ENCODE measurements around the gene RBMS1. TPM values are rescaled to one million over a fixed set of nuclear protein-coding genes. Genes with fewer than 3 reads are reported as not detected.

RBMS1 gene
- total RNA-seq, 5 donors from 2014 or later (not counting 1 experiment from before 2014, with no cell fraction given) = 94.2 to 137 (median 105) TPM

DNA sequence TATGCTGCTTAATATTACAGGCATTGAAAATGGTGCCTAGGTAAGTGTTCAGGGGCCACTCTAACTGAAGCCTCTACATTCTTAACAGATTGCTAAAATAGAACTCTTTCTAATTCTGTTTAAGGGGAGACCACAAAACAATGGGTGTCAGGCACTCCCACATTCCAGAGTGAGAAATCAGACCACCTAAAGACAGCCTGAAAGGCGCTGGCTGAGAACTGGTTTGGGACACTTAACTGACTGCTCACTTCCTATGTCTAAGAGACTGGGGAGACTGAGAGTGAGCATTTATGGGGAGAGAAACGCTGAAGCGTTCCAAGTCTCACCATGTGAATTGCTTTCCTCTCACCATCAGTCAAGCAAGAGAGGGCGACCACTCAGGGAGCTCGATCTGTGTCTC, 184.7 kb downstream of the RBMS1 start:
- H3K4me1 Mint-ChIP-seq = peaks cover 25 to 37% (median 33%) of the 10 kb centered on the region in 3 donors
- no peaks in the 10 kb centered on the region for H3K27me3 ChIP-seq (replicated peaks in 1 of 2; ENCODE audit: control insufficient read depth in 2 of 2, extremely low read depth in 1 of 2, insufficient read depth in 2 of 2, low read length in 1 of 2)
- no peak overlapping the region for H3K4me3 ChIP-seq (ENCODE audit: control insufficient read depth in 1 of 2, extremely low read depth in 1 of 2, low read length in 1 of 2)
- no peaks in the 10 kb centered on the region for H3K9me3 Mint-ChIP-seq
- CTCF ChIA-PET = interaction anchor here in 1 of 2 donors (1.4 kb wide), 1 partner anchor 15 kb away, joined by 5 read pairs; no protein-coding TSS in a partner anchor
- H3K4me3 Mint-ChIP-seq = no peak overlapping the region
- peaks cover 49% of the 10 kb centered on the region for H3K36me3 Mint-ChIP-seq
- H3K27ac ChIP-seq (ENCODE audit: low read length) = no peak overlapping the region
- no peaks in the 10 kb centered on the region for H3K9me3 ChIP-seq
- no CpG with 5 or more reads among the region's 5 CpGs for WGBS (ENCODE audit: insufficient coverage)
- POLR2A ChIA-PET = no interaction called here
- H3K27me3 Mint-ChIP-seq = no peaks in the 10 kb centered on the region
- DNase-seq (no peak), ATAC-seq (replicated peaks in 1 of 4) (no peak)
- peaks cover 0 to 48% of the 10 kb centered on the region in 2 donors for H3K36me3 ChIP-seq (ENCODE audit: control insufficient read depth in 2 of 2, extremely low read depth in 1 of 2, insufficient read depth in 1 of 2, low read length in 1 of 2)
- peak overlapping the region in 1 of 2 donors; percentile 19 for H3K27ac Mint-ChIP-seq
- H3K4me1 ChIP-seq (ENCODE audit: control insufficient read depth in 1 of 2, extremely low read depth in 1 of 2, insufficient read depth in 2 of 2, low read length in 2 of 2) = no peaks in the 10 kb centered on the region

DNA sequence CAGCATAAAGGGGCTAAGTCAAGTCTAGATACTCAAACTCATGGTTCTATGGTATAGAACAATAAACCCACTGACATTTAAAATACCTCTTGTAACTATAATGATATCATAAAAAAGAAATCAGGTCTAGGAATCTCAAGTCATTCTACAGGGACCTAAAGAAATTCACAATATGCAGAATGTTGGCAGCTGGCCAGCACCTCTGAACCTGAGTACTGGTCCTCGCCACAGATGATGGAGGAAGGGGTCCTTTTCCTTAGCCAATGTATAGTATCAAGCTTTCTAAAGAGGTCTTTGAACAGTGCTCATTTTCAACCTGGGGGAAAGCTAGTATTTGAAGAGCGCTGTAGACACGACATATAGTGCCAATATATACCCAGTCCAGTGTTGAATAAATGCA, 185.1 kb downstream of the RBMS1 start:
- Mint-ChIP-seq H3K27ac (no peak overlapping the region), H3K4me1 (peaks cover 28 to 39% (median 37%) of the 10 kb centered on the region in 3 donors), H3K36me3 (peaks cover 54% of the 10 kb centered on the region), H3K4me3 (no peak overlapping the region), H3K27me3 (no peaks in the 10 kb centered on the region), H3K9me3 (no peaks in the 10 kb centered on the region)
- no peaks in the 10 kb centered on the region for H3K27me3 ChIP-seq (replicated peaks in 1 of 2; ENCODE audit: control insufficient read depth in 2 of 2, extremely low read depth in 1 of 2, insufficient read depth in 2 of 2, low read length in 1 of 2)
- whole genome bisulfite sequencing (ENCODE audit: insufficient coverage) = no CpG with 5 or more reads among the region's 3 CpGs
- peaks cover 0 to 51% of the 10 kb centered on the region in 2 donors for H3K36me3 ChIP-seq (ENCODE audit: control insufficient read depth in 2 of 2, extremely low read depth in 1 of 2, insufficient read depth in 1 of 2, low read length in 1 of 2)
- H3K27ac ChIP-seq (ENCODE audit: low read length) = no peak overlapping the region
- no peaks in the 10 kb centered on the region for H3K4me1 ChIP-seq (ENCODE audit: control insufficient read depth in 1 of 2, extremely low read depth in 1 of 2, insufficient read depth in 2 of 2, low read length in 2 of 2)
- CTCF ChIA-PET = no interaction called here
- no peaks in the 10 kb centered on the region for H3K9me3 ChIP-seq
- no peak for DNase-seq
- ATAC-seq (replicated peaks in 1 of 4) = no peak
- POLR2A ChIA-PET = no interaction called here
- no peak overlapping the region for H3K4me3 ChIP-seq (ENCODE audit: control insufficient read depth in 1 of 2, extremely low read depth in 1 of 2, low read length in 1 of 2)

DNA sequence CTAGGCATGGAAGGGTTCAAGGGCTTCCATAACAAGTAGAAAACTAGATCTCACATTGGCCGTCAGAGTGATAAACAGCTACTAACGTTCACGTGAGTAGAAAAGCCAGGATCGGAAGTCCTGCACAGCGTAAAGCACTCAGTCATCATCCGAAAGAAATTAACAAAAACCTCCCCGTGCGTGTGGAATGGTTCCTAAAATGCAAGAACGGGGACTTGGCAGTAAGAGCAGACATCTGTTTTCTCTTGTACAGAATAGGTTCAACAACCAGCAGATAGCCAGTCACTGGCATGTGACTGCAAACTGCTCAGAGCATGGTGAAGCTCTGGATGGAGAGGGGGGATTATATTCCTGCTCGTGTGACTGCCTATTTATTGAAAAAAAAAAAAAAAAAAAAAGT, 186.6 kb downstream of the RBMS1 start:
- peaks cover 0 to 50% of the 10 kb centered on the region in 2 donors for H3K36me3 ChIP-seq (ENCODE audit: control insufficient read depth in 2 of 2, extremely low read depth in 1 of 2, insufficient read depth in 1 of 2, low read length in 1 of 2)
- peaks cover 32 to 45% (median 42%) of the 10 kb centered on the region in 3 donors for H3K4me1 Mint-ChIP-seq
- POLR2A ChIA-PET = no interaction called here

GRCh38 chr2:160305081-160305750, 188.4 kb downstream of the RBMS1 start:
- H3K36me3 ChIP-seq (ENCODE audit: control insufficient read depth in 2 of 2, extremely low read depth in 1 of 2, insufficient read depth in 1 of 2, low read length in 1 of 2) = peaks cover 0 to 50% of the 10 kb centered on the region in 2 donors
- Mint-ChIP-seq H3K27ac (no peak overlapping the region), H3K27me3 (no peaks in the 10 kb centered on the region), H3K9me3 (no peaks in the 10 kb centered on the region), H3K4me1 (peaks cover 29 to 48% (median 43%) of the 10 kb centered on the region in 3 donors), H3K36me3 (peaks cover 58% of the 10 kb centered on the region), H3K4me3 (no peak overlapping the region)
- H3K27ac ChIP-seq (ENCODE audit: low read length) = no peak overlapping the region
- no CpG with 5 or more reads among the region's 4 CpGs for WGBS (ENCODE audit: insufficient coverage)
- POLR2A ChIA-PET = interaction anchor here in 1 of 2 donors (0.5 to 0.6 kb wide), 2 partner anchors 10 to 194 kb away, joined by 3 to 4 read pairs; no protein-coding TSS in a partner anchor
- H3K9me3 ChIP-seq = no peaks in the 10 kb centered on the region
- ATAC-seq (replicated peaks in 1 of 4) = no peak
- H3K27me3 ChIP-seq (replicated peaks in 1 of 2; ENCODE audit: control insufficient read depth in 2 of 2, extremely low read depth in 1 of 2, insufficient read depth in 2 of 2, low read length in 1 of 2) = no peaks in the 10 kb centered on the region
- CTCF ChIA-PET = interaction anchor here in 1 of 2 donors (0.6 kb wide), 1 partner anchor 611 kb away, joined by 3 read pairs; no protein-coding TSS in a partner anchor
- no peaks in the 10 kb centered on the region for H3K4me1 ChIP-seq (ENCODE audit: control insufficient read depth in 1 of 2, extremely low read depth in 1 of 2, insufficient read depth in 2 of 2, low read length in 2 of 2)
- H3K4me3 ChIP-seq (ENCODE audit: control insufficient read depth in 1 of 2, extremely low read depth in 1 of 2, low read length in 1 of 2) = no peak overlapping the region
- DNase-seq = no peak

More for the DNA sequence above, 186.6 kb downstream of the RBMS1 start:
- Mint-ChIP-seq H3K36me3 (peaks cover 56% of the 10 kb centered on the region), H3K9me3 (no peaks in the 10 kb centered on the region), H3K27me3 (no peaks in the 10 kb centered on the region), H3K4me3 (no peak overlapping the region), H3K27ac (no peak overlapping the region)
- Histone ChIP-seq H3K4me3 (ENCODE audit: control insufficient read depth in 1 of 2, extremely low read depth in 1 of 2, low read length in 1 of 2) (no peak overlapping the region), H3K9me3 (no peaks in the 10 kb centered on the region), H3K4me1 (ENCODE audit: control insufficient read depth in 1 of 2, extremely low read depth in 1 of 2, insufficient read depth in 2 of 2, low read length in 2 of 2) (no peaks in the 10 kb centered on the region), H3K27me3 (replicated peaks in 1 of 2; ENCODE audit: control insufficient read depth in 2 of 2, extremely low read depth in 1 of 2, insufficient read depth in 2 of 2, low read length in 1 of 2) (no peaks in the 10 kb centered on the region), H3K27ac (ENCODE audit: low read length) (no peak overlapping the region)
- WGBS (ENCODE audit: insufficient coverage) = 98% methylated on average over 9 of the region's 10 CpGs
- CTCF ChIA-PET = interaction anchor here in 1 of 2 donors (0.7 to 0.9 kb wide), 2 partner anchors 13 to 687 kb away, joined by 3 to 6 read pairs; no protein-coding TSS in a partner anchor
- DNase-seq = no peak
- no peak for ATAC-seq (replicated peaks in 1 of 4)

DNA sequence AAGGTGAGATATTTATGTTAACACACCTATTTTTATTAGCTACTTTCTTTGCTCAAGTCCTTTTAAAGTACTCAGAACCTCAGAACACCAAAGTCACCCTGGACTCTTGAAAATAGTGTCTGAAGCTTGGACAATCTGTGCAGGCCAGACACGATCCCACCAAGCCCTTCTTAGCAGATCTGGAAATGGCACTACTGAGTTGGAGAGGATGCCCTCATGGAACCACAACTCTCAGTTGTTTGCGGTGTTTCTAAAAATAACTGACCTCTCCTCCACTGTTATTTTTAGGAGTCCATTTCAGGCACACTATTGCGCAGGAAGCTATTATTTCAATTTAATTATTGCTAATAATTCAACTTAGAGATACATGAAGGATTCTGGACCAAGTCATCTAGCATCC, 190.1 kb downstream of the RBMS1 start:
- Histone ChIP-seq H3K9me3 (no peaks in the 10 kb centered on the region), H3K27me3 (replicated peaks in 1 of 2; ENCODE audit: control insufficient read depth in 2 of 2, extremely low read depth in 1 of 2, insufficient read depth in 2 of 2, low read length in 1 of 2) (no peaks in the 10 kb centered on the region), H3K36me3 (ENCODE audit: control insufficient read depth in 2 of 2, extremely low read depth in 1 of 2, insufficient read depth in 1 of 2, low read length in 1 of 2) (peaks cover 2 to 50% of the 10 kb centered on the region in 2 donors), H3K4me1 (ENCODE audit: control insufficient read depth in 1 of 2, extremely low read depth in 1 of 2, insufficient read depth in 2 of 2, low read length in 2 of 2) (peaks cover 0 to 2% of the 10 kb centered on the region in 2 experiments), H3K4me3 (ENCODE audit: control insufficient read depth in 1 of 2, extremely low read depth in 1 of 2, low read length in 1 of 2) (no peak overlapping the region), H3K27ac (ENCODE audit: low read length) (no peak overlapping the region)
- Mint-ChIP-seq H3K36me3 (peaks cover 61% of the 10 kb centered on the region), H3K4me3 (no peak overlapping the region), H3K27ac (no peak overlapping the region), H3K9me3 (no peaks in the 10 kb centered on the region), H3K27me3 (no peaks in the 10 kb centered on the region), H3K4me1 (peaks cover 36 to 53% (median 45%) of the 10 kb centered on the region in 3 donors)
- ChIA-PET CTCF (interaction anchor here in 1 of 2 donors (0.6 kb wide), 1 partner anchor 20 kb away, joined by 4 read pairs; no protein-coding TSS in a partner anchor), POLR2A (no interaction called here)
- DNase-seq (no peak), ATAC-seq (replicated peaks in 1 of 4) (no peak)
- WGBS (ENCODE audit: insufficient coverage) = no CpG with 5 or more reads among the region's 3 CpGs

DNA sequence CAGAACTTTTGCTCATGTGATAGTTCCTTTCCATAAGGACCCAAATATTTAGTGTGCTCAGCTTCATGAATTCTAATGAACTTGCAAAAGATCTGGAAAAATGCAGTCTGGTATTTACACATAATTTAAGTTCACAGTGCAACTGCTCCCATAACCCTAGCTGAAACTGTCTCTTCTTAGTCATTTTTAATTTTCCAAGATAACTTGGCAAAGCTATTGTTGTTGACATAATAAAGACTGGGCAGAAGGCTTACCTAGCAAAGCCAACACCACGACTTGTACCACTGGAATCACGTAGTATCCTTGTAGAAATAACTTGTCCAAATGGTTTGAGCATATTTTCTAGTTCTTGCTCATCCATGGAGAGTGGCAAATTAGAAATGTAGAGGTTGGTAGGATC, 190.5 kb downstream of the RBMS1 start:
- H3K9me3 Mint-ChIP-seq = no peaks in the 10 kb centered on the region
- H3K4me3 Mint-ChIP-seq = no peak overlapping the region
- H3K4me1 Mint-ChIP-seq = peaks cover 40 to 55% (median 49%) of the 10 kb centered on the region in 3 donors
- no CpG with 5 or more reads among the region's 2 CpGs for WGBS (ENCODE audit: insufficient coverage)
- H3K27ac Mint-ChIP-seq = no peak overlapping the region
- Histone ChIP-seq H3K4me3 (ENCODE audit: control insufficient read depth in 1 of 2, extremely low read depth in 1 of 2, low read length in 1 of 2) (no peak overlapping the region), H3K9me3 (no peaks in the 10 kb centered on the region), H3K4me1 (ENCODE audit: control insufficient read depth in 1 of 2, extremely low read depth in 1 of 2, insufficient read depth in 2 of 2, low read length in 2 of 2) (peaks cover 0 to 2% of the 10 kb centered on the region in 2 experiments), H3K36me3 (ENCODE audit: control insufficient read depth in 2 of 2, extremely low read depth in 1 of 2, insufficient read depth in 1 of 2, low read length in 1 of 2) (peaks cover 3 to 54% of the 10 kb centered on the region in 2 donors), H3K27me3 (replicated peaks in 1 of 2; ENCODE audit: control insufficient read depth in 2 of 2, extremely low read depth in 1 of 2, insufficient read depth in 2 of 2, low read length in 1 of 2) (no peaks in the 10 kb centered on the region), H3K27ac (ENCODE audit: low read length) (no peak overlapping the region)
- no peaks in the 10 kb centered on the region for H3K27me3 Mint-ChIP-seq
- H3K36me3 Mint-ChIP-seq = peaks cover 62% of the 10 kb centered on the region
- ChIA-PET POLR2A (no interaction called here), CTCF (interaction anchor here in 1 of 2 donors (0.6 kb wide), 1 partner anchor 21 kb away, joined by 4 read pairs; no protein-coding TSS in a partner anchor)
- DNase-seq (no peak), ATAC-seq (replicated peaks in 1 of 4) (no peak)

Data from T-cell (primary cell).